ENCODE data around the gene C2orf72. TPM values are rescaled to one million over a fixed set of nuclear protein-coding genes. Genes with fewer than 3 reads are reported as not detected.

The C2orf72 gene
- total and polyA plus RNA-seq, 2 of the 13 experiments (the other 11 are each of a cell fraction or from before 2014, with no cell fraction given): 147 to 203 TPM

DNA sequence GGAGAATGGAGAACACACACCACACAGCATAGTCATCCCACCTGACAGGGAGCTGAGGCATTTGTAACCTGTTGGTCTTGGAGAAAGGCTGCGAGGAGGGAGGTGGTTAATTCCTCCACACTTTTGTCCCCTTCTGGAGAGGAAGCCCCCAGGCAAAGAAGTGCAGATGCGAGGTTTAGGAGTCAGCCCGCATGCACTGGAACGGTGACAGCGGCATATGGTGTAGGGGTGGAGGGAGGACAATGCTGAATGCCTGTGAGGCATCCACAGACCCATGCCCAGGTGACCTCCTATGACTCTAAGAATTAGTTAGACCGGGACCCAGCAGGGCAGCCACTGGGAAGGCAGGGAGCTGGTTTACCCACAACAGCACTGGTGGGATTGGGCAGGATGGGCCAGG lies 29.2 kb upstream of the C2orf72 start (continued):
- TF ChIP-seq ZNF761 (CRISPR knock-in tag; conservative IDR thresholded peaks at IDR 0.05): no peak

- WGBS (ENCODE audit: low lambda C conversion rate): 24% methylated on average over 14 of the region's 14 CpGs
- in situ Hi-C loops (cut with HindIII; ENCODE audit: extremely low pct_ligation_motif_present, low pct_unique_long_range_greater_than_20kb): no loop called here
- BruUV-seq (replicated peaks): no TSS peak
- no peaks in the 10 kb centered on the region for H3K79me2 ChIP-seq (ENCODE audit: insufficient read depth, low read length)
- intact Hi-C loops (cut with micrococcal nuclease; ENCODE audit: unreplicated experiment): no loop called here
- H2AFZ ChIP-seq (ENCODE audit: low read length): no peak overlapping the region
- H3K4me2 ChIP-seq (ENCODE audit: low read depth, low read length): no peak overlapping the region
- no peak for FAIRE-seq
- no peaks in the 10 kb centered on the region for H3K36me3 ChIP-seq (replicated peaks in 1 of 2; ENCODE audit: control insufficient read depth in 1 of 2, insufficient read depth in 2 of 2, low read length in 2 of 2)
- ChIA-PET POLR2A (interaction anchor here (3.6 kb wide), 1 partner anchor 42 kb away, joined by 46 read pairs; no protein-coding TSS in a partner anchor), CTCF (ENCODE audit: low intra/inter-chr PET ratio, low total read pairs) (no interaction called here)
- peaks cover 4% of the 10 kb centered on the region; the same call in 1 of the 2 replicates for H3K9me3 ChIP-seq (ENCODE audit: low read length)
- no peak overlapping the region for H3K4me3 ChIP-seq (replicated peaks in 1 of 3; ENCODE audit: insufficient read depth in 1 of 3, low read depth in 2 of 3, low read length in 3 of 3)
- no peak overlapping the region for H3K9ac ChIP-seq (ENCODE audit: insufficient read depth, low read depth, low read length)
- peak; percentile 13 for ATAC-seq
- H3K4me1 ChIP-seq (ENCODE audit: insufficient read depth, low read length): peaks cover 36% of the 10 kb centered on the region
- no peak for DNase-seq (ENCODE audit: low spot score)
- H3K27me3 ChIP-seq (ENCODE audit: control insufficient read depth in 1 of 2, insufficient read depth in 2 of 2, low read length in 2 of 2): peaks cover 3 to 45% of the 10 kb centered on the region in 2 experiments; a peak in 4 of 5 replicates
- no peak overlapping the region for H3K27ac ChIP-seq (ENCODE audit: extremely low read length, insufficient read depth, low read length)
- H4K20me1 ChIP-seq (ENCODE audit: insufficient read depth, low read length): no peaks in the 10 kb centered on the region
- TF ChIP-seq EED (CRISPR knock-in tag; IDR thresholded peaks at IDR 0.05): 0 out of 2 replicates have a peak, but pooled peaks have one; percentile 25
- TF ChIP-seq CHCHD3 (CRISPR knock-in tag; IDR thresholded peaks at IDR 0.05): no peak
- no peak for TF ChIP-seq ZNF660 (CRISPR knock-in tag; IDR thresholded peaks at IDR 0.05; ENCODE audit: borderline replicate concordance, low read depth)
- no peak for TF ChIP-seq SIN3B (IDR thresholded peaks at IDR 0.05; ENCODE audit: low read length)
- no peak for TF ChIP-seq ZNF230 (CRISPR knock-in tag; IDR thresholded peaks at IDR 0.05)
- TF ChIP-seq, protein P1, sequence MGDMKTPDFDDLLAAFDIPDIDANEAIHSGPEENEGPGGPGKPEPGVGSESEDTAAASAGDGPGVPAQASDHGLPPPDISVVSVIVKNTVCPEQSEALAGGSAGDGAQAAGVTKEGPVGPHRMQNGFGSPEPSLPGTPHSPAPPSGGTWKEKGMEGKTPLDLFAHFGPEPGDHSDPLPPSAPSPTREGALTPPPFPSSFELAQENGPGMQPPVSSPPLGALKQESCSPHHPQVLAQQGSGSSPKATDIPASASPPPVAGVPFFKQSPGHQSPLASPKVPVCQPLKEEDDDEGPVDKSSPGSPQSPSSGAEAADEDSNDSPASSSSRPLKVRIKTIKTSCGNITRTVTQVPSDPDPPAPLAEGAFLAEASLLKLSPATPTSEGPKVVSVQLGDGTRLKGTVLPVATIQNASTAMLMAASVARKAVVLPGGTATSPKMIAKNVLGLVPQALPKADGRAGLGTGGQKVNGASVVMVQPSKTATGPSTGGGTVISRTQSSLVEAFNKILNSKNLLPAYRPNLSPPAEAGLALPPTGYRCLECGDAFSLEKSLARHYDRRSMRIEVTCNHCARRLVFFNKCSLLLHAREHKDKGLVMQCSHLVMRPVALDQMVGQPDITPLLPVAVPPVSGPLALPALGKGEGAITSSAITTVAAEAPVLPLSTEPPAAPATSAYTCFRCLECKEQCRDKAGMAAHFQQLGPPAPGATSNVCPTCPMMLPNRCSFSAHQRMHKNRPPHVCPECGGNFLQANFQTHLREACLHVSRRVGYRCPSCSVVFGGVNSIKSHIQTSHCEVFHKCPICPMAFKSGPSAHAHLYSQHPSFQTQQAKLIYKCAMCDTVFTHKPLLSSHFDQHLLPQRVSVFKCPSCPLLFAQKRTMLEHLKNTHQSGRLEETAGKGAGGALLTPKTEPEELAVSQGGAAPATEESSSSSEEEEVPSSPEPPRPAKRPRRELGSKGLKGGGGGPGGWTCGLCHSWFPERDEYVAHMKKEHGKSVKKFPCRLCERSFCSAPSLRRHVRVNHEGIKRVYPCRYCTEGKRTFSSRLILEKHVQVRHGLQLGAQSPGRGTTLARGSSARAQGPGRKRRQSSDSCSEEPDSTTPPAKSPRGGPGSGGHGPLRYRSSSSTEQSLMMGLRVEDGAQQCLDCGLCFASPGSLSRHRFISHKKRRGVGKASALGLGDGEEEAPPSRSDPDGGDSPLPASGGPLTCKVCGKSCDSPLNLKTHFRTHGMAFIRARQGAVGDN (CRISPR knock-in tag; IDR thresholded peaks at IDR 0.05): peak; percentile 31; the same call in 1 of the 2 replicates
- TF ChIP-seq ZNF383 (CRISPR knock-in tag; IDR thresholded peaks at IDR 0.05; ENCODE audit: borderline replicate concordance): no peak
- TF ChIP-seq ZNF672 (CRISPR knock-in tag; IDR thresholded peaks at IDR 0.05): 0 out of 2 replicates have a peak, but pooled peaks have one; percentile 39
- TF ChIP-seq NFE2L1 (CRISPR knock-in tag; IDR thresholded peaks at IDR 0.05; ENCODE audit: borderline replicate concordance): no peak
- no peak for TF ChIP-seq RNF2 (conservative IDR thresholded peaks at IDR 0.05; ENCODE audit: low read depth)
- no peak for TF ChIP-seq ZNF572 (CRISPR knock-in tag; IDR thresholded peaks at IDR 0.05)
- no peak for TF ChIP-seq ZNF746 (CRISPR knock-in tag; IDR thresholded peaks at IDR 0.05)
- TF ChIP-seq JUNB (CRISPR knock-in tag; IDR thresholded peaks at IDR 0.05; ENCODE audit: borderline replicate concordance): no peak
- no peak for TF ChIP-seq HNF4A (CRISPR knock-in tag; IDR thresholded peaks at IDR 0.05)
These were observed 27.9 kb upstream of the C2orf72 start for GRCh38 chr2:231009236-231009919.

All from HepG2 (cell line).